HG02970 (cell line): ENCODE results near the gene MDGA2.
"Not testable (repeated sequence)": the region's sequence is repeated elsewhere in the genome, so short reads cannot be mapped to it uniquely, and the experiment has no call there.

Source experiments
- ATAC-seq: cut with Tn5 transposase; IDR thresholded peaks from one replicate; pipeline ENCODE4 v1.9.1; 2021; ENCODE audit warnings: mild to moderate bottlenecking, moderate library complexity, moderate number of reproducible peaks; ENCODE audit not compliant: unreplicated experiment, low FRiP score

MDGA2 gene

DNA sequence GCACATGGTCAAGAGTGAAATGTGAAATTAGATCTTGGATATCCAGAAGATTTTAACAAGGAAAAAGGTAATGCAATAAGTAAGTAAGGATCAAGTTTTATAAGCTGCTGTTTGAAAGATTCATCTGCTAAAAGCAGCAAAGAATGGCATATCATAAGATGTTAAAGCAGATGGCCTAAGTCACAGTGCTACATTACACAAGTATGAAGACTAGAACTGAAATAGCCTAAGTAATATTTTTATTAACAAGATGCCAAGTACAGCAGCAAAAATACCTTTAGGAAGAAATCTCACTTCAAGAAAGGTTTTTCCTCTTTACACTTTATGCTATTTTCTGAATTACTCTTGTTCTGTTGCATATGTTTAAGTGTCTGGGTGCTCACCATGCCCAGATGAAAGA, 414.1 kb downstream of the MDGA2 start:
- no peak for ATAC-seq

DNA sequence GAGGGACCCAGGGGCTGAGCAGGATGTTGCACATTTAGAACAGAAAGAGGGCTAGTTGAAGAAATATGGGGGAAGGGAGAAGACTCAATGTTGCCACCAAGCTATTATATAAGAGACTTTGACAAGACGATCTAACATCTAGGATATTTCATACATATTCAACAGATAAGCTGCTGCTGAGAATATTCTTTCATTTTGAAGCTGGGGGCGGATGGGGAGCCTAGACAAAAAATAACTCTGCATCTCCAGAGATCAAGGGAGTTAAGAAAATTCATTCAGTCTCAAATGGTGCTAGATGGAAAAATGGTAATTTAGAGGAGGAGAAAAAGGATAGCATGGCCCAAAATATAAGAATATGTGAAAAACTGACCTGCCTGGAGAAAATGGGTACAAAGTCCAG, 415.6 kb downstream of the MDGA2 start:
- ATAC-seq, result no peak

DNA sequence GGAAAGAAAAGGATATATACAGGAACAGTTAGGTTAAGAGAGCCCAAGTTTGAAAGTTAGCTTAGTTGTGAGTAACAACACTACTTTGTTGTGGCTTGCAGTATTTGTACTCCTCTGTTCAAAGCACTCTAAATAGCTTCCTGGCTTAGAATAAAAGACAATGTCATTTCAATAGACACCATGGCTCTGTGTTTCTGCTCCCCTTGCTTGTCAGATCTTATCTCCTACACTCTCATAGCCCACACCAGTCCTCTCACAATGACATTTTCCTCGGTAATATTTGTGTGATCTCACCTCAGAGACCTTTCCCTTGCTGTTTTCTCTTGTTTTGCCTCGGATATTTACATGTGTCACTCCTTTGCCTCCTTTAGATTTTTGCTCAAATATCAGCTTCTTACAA, 418.4 kb downstream of the MDGA2 start:
- ATAC-seq, result no peak

DNA sequence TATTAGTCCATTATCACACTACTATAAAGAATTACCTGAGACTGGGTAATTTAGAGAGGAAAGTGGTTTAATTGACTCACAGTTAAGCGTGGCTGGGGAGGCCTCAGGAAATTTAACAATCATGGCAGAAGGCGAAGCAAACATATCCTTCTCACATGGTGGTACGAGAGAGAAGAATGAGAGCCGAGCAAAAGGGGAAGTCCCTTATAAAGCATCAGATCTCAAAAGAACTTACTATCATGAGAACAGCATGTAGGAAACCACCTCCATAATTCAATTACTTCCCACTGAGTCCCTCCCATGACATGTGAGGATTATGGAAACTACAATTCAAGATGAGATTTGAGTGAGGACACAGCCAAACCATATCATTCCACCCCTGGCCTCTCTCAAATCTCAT, 422.6 kb downstream of the MDGA2 start:
- no peak for ATAC-seq

DNA sequence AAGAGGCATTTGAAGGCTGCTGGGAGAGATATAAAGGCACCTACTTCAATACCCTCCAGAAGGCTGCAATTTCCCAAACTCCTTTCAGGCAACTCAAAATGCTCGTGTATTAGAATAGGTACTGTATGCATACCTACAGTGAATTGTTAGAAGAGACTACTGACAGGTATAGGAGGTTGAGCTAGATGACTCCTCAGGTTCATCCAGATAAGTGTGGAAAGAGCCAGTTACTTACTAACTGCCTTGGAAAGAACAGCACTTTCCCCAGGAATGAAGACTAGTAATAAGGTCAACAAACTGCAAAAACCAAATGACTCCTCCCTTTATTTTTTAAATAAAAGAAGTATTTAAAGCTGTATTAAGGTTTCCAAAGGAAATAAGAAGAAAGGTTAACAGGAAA, 429.0 kb downstream of the MDGA2 start:
- no peak for ATAC-seq

DNA sequence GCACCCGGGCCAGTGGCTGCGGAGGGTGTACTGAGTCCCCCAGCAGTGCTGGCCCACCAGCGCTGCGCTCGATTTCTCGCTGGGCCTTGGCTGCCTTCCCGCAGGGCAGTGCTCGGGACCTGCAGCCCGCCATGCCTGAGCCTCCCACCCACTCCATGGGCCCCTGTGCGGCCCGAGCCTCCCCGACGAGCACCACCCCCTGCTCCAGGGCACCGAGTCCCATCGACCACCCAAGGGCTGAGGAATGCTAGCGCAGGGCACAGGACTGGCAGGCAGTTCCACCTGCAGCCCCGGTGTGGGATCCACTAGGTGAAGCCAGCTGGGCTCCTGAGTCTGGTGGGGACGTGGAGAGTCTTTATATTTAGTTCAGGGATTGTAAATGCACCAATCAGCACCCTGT, 432.8 kb downstream of the MDGA2 start:
- not testable (repeated sequence) for ATAC-seq

DNA sequence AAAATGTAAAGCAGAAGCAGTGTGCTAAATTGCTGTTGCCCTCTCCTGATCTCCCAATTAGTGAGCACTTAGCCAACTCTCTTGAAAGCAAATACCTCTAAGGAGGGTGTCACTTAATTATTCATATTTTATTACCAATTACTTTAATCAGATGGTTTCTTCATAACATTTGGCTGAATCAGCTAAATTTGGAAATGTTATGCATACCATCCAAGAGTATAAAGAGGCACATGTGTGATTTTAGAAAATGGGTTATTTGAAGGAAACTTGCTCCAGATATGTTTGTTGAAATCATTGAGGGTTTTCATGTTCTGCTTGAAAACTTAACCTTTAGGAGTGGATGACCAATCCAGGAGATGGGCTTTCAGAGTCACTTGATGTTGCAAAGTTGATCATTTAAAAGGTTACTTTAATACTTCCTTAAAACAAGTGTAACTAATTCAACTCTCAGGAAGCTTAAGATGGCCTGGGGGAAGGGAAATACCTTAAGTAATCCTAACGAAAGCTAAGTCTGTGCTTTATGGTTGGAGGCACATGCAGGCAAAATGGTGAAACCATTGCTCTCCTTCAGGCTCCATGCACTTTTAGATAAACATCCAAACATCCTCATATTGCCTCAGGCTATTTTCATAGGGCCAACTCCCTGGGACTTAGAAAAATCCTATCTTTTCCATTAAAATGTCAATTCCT, 434.5 kb downstream of the MDGA2 start:
- no peak for ATAC-seq

DNA sequence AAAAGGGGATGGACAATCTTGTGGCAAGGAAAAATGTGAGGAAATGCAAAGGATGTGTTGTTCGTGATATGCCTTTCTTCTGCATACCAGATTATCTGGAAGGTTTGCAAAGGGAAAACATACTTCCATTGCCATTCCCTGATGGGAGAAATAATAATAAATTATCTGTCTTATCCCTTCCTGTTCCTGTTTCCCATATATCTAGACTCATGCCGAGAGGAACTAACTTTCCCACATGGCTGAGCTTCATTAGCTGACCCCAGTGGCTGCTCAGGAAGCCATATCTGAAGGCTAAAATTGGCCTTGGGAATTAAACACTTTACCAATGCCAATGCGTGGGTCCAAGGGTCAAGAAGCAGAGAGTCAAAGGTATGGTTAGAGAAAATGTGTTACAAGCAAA, 439.8 kb downstream of the MDGA2 start:
- no peak for ATAC-seq

DNA sequence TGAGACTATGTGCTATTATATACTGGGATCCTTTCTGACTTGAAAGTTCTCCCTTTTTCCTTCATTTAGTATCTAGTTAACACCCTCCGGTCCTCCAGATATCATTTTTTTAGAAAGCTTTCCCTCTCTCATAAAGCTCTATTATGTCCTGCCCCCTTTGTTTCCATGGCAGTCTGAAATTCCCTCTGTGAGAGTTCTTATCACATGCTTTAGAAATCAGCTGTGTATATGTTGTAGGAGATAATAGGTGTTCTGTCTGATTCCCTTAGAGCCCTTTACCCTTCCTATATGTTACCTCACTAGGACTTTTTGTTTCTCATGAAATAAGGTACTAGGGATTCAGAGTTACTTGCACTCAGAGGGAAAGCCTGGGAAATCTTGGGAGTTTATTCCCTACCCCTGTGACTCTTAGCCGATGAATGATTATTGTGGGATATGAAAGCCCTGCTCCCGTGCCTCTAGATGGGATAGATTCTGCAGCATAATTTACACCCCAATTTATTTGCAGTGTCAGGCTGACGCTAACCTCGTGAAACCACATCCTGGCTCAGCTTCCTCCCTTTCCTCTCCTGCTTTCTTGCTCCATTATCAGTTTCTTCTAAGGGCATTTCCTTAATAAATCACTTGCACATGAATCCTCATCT, 448.4 kb downstream of the MDGA2 start:
- no peak for ATAC-seq

DNA sequence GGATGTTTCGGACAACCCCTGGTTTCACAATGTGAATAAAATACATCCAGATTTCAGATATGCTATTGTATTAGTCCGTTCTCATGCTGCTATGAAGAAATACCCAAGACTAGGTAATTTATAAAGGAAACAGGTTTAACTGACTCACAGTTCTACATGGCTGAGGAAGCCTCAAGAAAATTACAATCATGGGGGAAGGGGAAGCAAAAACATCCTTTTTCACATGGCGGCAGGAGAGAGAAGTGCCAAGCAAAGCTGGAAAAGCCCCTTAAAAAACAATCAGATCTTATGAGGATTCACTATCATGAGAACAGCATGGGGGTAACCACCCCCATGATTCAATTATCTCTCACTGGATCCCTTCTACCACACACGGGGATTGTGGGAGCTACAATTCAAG, 451.7 kb downstream of the MDGA2 start:
- ATAC-seq, result no peak

DNA sequence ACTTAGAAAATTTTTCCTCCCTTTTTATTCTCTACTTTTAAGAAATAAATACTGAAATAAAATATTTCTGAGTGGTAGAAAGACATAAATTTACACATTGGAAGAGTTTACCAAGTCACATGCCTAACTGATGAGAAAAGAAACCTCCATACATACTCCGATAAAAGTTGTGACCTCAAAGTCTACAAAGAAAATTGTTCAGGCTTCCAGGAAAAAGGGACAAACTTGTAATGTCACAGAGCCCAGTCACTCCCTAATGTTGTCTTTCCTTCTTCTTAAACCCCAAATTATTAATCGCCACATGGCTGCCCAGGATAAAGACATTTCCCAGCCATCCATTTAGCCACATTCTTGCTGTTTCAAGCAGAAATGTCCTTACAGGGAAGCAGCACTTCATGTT, 455.3 kb downstream of the MDGA2 start:
- no peak for ATAC-seq

DNA sequence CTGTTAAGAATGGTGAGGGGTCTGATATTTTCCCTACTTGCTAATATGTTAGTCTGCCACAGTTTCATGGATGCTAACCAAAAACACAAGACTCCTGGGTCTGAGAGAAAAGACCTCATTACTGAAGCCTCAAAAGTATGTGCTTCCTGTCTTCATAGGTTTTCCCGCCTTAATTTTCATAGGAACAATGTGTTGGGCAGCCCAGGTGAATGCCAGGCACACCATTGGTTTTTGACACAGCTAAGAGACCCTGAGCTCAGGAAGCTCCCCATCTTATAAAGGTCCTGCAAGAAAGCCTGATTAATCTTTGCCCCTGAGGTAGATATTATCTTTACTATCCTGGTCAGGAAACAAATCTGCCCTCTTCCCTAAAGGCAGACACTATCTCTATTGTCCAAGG, 464.1 kb downstream of the MDGA2 start:
- ATAC-seq, result no peak

DNA sequence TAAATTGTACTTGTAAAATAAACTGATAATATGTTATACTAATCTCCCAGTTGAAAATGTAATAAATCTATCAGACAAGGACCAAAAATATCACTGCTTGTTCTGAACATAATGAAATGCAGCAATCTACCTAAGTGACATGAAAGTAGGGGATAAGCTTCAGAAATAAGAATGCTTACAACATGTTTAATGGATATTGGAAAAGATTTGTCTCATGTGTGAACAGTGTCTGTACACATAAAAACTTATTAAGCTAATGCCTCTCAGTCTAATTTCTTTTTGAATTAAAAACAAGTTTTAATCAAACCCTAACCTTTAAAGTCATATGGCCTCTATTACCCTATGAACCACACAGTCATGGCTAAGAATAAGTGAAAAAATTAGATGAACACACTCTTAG, 465.3 kb downstream of the MDGA2 start:
- ATAC-seq, result no peak

DNA sequence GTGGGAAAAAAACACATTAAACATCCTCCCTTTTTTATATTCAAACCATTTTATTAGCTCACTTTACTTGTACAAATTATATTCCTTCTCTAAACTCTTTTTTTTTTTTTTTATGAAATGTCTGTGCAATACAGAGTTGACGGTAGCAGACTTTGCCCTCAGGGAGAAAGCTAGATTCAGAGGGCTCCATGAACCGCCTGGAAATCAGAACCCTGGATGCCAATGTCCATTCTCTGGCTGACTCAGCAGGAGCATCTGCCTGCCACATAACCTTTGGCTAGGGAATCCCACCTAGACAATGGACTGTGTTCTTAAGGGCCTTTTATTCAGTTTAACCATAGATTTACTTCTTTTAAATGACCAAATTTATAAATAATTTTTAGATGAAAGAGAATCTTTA, 467.0 kb downstream of the MDGA2 start:
- ATAC-seq, result no peak

DNA sequence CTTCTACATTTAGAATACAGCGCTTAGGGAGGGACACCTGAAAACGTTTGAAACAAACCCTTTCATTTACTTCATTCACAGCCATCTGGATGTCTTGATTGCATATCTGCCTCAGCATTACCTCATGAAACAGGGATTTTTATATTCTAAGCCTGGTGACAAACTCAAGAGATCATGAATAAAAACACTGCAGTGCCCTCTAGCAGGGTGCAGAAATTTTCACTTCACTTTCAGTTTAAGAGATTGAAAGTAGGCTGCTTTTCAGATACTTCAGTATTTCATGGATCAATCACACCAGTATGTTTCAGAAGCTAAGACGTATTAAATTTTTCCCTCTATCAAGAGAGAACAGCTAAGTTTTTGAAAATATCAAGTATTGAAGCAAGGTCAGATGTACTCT, 467.8 kb downstream of the MDGA2 start:
- no peak for ATAC-seq

DNA sequence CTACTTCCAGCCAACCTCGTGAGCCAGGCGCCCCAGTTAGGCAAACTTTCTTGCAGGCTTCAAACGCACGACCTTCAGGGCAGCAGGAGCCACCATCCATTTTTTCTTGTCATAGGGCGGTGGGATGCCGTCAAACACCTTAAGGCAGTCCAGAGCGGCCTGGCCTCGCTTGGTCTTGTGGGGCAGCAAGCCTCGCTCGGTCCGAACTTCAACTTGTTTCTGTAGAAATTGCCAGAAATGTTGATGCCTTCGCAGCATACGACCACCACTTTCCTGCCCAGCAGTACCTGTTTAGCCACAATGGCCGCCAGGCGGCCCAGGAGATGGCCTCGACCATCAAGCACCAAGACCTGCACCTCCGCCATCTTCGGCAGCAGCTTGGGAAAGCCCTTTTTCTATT, 474.7 kb downstream of the MDGA2 start:
- ATAC-seq, result no peak

DNA sequence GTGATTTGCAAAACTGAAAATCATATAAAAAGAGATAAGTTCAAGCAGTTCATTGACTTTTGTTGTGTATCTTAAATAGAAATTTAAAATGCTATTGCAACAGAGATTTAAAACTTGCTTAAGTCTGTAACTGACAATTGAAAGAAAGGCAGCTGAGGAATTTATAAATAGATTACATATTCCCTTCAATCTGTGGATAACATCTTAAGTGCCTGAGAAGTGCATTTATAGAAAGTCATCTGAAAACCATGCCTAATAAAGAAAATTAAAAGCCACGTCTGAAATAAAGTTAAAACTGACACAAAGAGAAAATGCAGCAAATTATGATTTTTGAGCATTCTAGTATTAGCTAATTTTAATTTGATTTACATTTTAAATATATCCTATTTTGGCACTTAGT, 479.8 kb downstream of the MDGA2 start:
- ATAC-seq, result no peak

DNA sequence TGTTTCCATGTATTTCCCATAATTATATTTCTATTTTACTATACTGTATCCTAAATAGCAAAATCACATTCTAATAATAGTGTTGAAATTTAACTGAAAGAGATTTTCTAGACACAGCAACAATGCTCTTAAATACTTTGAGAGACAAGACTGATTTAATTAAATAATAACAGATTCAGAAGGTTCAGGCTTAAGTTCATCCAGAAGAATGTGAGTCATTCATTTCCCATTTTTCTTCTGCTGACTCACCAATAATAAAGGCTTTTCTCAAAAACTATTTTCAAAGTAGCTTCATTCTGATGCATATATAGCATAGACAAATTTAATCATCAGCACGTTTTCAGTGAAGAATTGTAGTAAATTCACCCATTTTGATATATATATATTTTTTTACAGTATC, 481.4 kb downstream of the MDGA2 start:
- no peak for ATAC-seq

DNA sequence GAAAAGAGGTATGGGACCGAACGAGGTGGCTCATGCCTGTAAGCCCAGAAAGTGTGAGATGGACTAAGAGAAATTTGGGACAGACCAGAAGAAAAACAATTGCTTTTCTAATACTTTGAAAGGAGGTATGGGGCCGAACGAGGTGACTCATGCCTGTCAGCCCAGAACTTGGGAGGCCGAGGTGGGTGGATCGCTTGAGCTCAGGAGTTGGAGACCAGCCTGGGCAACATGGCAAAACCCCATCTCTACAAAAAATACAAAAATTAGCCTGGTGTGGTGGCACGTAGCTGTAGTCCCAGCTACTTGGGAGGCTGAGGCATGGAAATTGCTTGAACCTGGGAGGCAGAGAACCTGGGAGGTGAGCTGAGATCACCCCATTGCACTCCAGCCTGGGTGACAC, 483.2 kb downstream of the MDGA2 start:
- not testable (repeated sequence) for ATAC-seq

DNA sequence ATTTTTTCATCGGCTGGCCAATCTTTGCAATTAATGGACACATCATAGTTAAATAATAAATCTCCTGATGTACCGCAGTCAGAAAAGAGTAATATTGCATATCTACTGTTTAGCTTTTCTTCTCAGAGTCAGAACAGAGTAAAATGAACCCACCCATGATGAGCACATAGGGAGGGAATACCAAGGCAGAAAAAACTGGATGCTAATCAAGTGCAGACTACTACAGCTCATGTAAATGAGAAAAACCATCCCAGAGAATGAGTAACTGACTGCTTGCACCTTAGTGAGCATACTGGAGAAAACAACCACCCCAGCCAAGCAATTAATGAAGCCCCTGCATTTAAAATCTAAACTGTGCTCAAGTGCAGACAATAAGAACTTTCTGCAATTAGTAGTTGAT, 483.7 kb downstream of the MDGA2 start:
- ATAC-seq, result no peak

DNA sequence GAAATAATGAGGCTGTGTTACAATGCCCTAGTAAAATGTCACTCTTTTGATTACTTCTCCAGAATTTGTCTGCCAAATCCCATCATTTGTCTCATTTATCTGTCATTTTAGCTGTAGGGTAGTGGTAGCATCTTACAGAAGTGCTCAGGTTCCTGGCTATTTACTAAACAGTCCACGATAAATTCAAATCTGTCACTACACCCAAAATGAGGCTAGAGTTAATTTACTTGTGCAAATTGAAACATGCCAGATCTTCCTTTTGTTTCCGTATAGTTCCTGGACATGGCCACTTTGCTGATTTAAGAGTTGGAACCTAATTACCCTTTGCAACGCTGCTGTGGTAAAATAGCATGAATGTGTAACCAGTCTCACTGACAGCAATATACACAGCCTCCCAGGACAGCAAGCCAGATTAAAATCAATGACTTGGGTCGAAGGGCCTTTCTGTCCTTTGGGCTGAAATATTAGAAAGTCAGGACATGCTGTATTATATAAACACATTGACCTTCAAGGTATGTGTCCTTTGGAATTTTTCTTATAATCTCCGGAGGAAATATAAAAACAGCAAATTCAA, 485.4 kb downstream of the MDGA2 start:
- ATAC-seq, result no peak

DNA sequence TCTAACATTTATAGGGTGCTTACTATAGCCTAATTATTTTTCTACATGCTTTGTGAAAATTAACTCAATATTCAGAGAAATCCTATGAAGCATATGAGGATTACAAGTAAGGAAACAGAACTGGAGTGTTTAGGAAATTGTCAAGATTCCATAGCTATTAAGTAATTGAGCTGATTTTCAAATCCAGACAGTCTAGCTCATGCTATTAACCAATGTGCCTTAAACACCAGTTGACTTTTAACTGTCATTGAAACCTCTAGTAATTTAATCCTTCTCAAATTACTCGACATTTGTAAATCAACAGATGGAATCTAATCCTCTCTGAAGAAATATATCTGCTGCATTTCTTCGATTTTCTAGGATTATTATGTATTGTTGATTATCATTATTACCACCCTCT, 488.9 kb downstream of the MDGA2 start:
- ATAC-seq, result no peak
